Medulla oblongata (tissue), 1 donor: Measurements from ENCODE around the gene FLII.
A peak's percentile ranks its signal among the peaks of the same experiment; 100 is the strongest.

Source experiments
- DNase-seq: peaks from one replicate; pipeline ENCODE4 v3.0.0-alpha.2; 2015; ENCODE audit errors: extremely low spot score

FLII gene

GRCh38 chr17:18260332-18261145, 2.0 kb upstream of the FLII start, which contains the start of gene MIEF2:
Gene MIEF2, plus strand, starts transcription at chr17:18260662. Its CDS starts 2,059 bp downstream, at chr17:18262721.
- DNase-seq = peak; percentile 97

GRCh38 chr17:18259621-18260331, 1.2 kb upstream of the FLII start:
- DNase-seq = no peak

- peak; percentile 78 for DNase-seq
Observed at GRCh38 chr17:18257982-18258355, 569 bp downstream of the FLII start.

- DNase-seq = no peak
Observed at GRCh38 chr17:18257268-18257981, 1.1 kb downstream of the FLII start.

- no peak for DNase-seq
Observed at GRCh38 chr17:18256776-18257175, 1.8 kb downstream of the FLII start.

GRCh38 chr17:18256351-18256750, 2.2 kb downstream of the FLII start:
- no peak for DNase-seq

GRCh38 chr17:18254888-18255649, 3.5 kb downstream of the FLII start:
- no peak for DNase-seq

GRCh38 chr17:18253947-18254821, 4.4 kb downstream of the FLII start:
- no peak for DNase-seq

- DNase-seq = no peak
Observed at GRCh38 chr17:18253187-18253884, 5.2 kb downstream of the FLII start.

GRCh38 chr17:18252160-18252559, 6.4 kb downstream of the FLII start:
- no peak for DNase-seq

- no peak for DNase-seq
Observed at GRCh38 chr17:18251204-18251603, 7.3 kb downstream of the FLII start.

GRCh38 chr17:18250708-18251107, 7.8 kb downstream of the FLII start:
- no peak for DNase-seq

GRCh38 chr17:18250259-18250658, 8.3 kb downstream of the FLII start:
- no peak for DNase-seq

GRCh38 chr17:18248811-18249210, 9.7 kb downstream of the FLII start:
- no peak for DNase-seq

GRCh38 chr17:18248300-18248731, 10.2 kb downstream of the FLII start:
- peak; percentile 88 for DNase-seq

GRCh38 chr17:18247613-18248001, 10.9 kb downstream of the FLII start:
- peak; percentile 39 for DNase-seq

GRCh38 chr17:18246880-18247612, 11.5 kb downstream of the FLII start:
- DNase-seq = no peak

- no peak for DNase-seq
Observed at GRCh38 chr17:18246109-18246725, 12.3 kb downstream of the FLII start.
